Measurements from ENCODE around the gene MOCOS.
A peak's percentile ranks its signal among the peaks of the same experiment; 100 is the strongest.

The MOCOS gene

GRCh38 chr18:36316246-36316645 is 128.9 kb downstream of the MOCOS start:
- no peak overlapping the region for H3K4me3 ChIP-seq (replicated peaks in 1 of 2; ENCODE audit: low read depth in 2 of 2, low read length in 2 of 2)
- TF ChIP-seq CTCF (IDR thresholded peaks at IDR 0.05; ENCODE audit: low read depth, low read length): no peak
- peak in 1 of 2 donors; percentile 48 for DNase-seq (ENCODE audit: low read depth in 2 of 2)
